Trophoblast cell (in vitro differentiated cells and primary cell): ENCODE measurements around the gene PRAMEF17. TPM values are rescaled to one million over a fixed set of nuclear protein-coding genes. Genes with fewer than 3 reads are reported as not detected.
"Not testable (repeated sequence)": the region's sequence is repeated elsewhere in the genome, so short reads cannot be mapped to it uniquely, and the experiment has no call there.

Experiments used
- DNase-seq, 2 donors: peaks; one replicate each; pipeline ENCODE4 v3.0.0-alpha.2; 2016
- H2AFZ ChIP-seq: 2 replicates; pipeline ENCODE4 v1.6.1; 2013; ENCODE audit warnings: low read length, moderate library complexity, mild to moderate bottlenecking; ENCODE audit not compliant: insufficient read depth, poor library complexity
- H2AK5ac ChIP-seq: 2 replicates; pipeline ENCODE4 v1.6.1; 2013; ENCODE audit warnings: mild to moderate bottlenecking, low read length
- H2BK120ac ChIP-seq: 2 replicates; pipeline ENCODE4 v1.6.1; 2013; ENCODE audit warnings: low read length, mild to moderate bottlenecking, moderate library complexity; ENCODE audit not compliant: insufficient read depth, poor library complexity
- H2BK12ac ChIP-seq: 2 replicates; pipeline ENCODE4 v1.6.1; 2013; ENCODE audit warnings: mild to moderate bottlenecking, low read length, moderate library complexity
- H2BK5ac ChIP-seq: 2 replicates; pipeline ENCODE4 v1.6.1; 2013; ENCODE audit warnings: low read length, low read depth, moderate library complexity, mild to moderate bottlenecking; ENCODE audit not compliant: poor library complexity
- H3K14ac ChIP-seq: 2 replicates; pipeline ENCODE4 v1.6.1; 2013; ENCODE audit warnings: mild to moderate bottlenecking, low read length
- H3K18ac ChIP-seq: 2 replicates; pipeline ENCODE4 v1.6.1; 2013; ENCODE audit warnings: mild to moderate bottlenecking, low read length
- H3K23ac ChIP-seq: 2 replicates; pipeline ENCODE4 v1.6.1; 2013; ENCODE audit warnings: low read length
- H3K27ac ChIP-seq: 2 replicates; pipeline ENCODE4 v1.5.1; 2013; ENCODE audit warnings: low read depth, mild to moderate bottlenecking, inconsistent platforms, low read length, moderate library complexity
- H3K27me3 ChIP-seq: 2 replicates; pipeline ENCODE4 v1.6.1; 2013; ENCODE audit warnings: inconsistent platforms, mild to moderate bottlenecking, low read length, moderate library complexity; ENCODE audit not compliant: insufficient read depth
- H3K36me3 ChIP-seq, 2 experiments: 1 replicate in 1 of 2; 2 replicates in 1 of 2; pipeline ENCODE4 v1.6.1; 2013; ENCODE audit warnings: low read length in 2 of 2, mild to moderate bottlenecking in 2 of 2, moderate library complexity in 1 of 2; ENCODE audit not compliant: insufficient read depth in 2 of 2, control insufficient read depth in 1 of 2
- H3K4ac ChIP-seq: 2 replicates; pipeline ENCODE4 v1.6.1; 2013; ENCODE audit warnings: low read depth, mild to moderate bottlenecking, low read length, moderate library complexity
- H3K4me1 ChIP-seq, 2 experiments: 1 replicate in 1 of 2; 2 replicates in 1 of 2; pipeline ENCODE4 v1.6.1; 2013; ENCODE audit warnings: low read length in 2 of 2, mild to moderate bottlenecking in 2 of 2, moderate library complexity in 1 of 2; ENCODE audit not compliant: insufficient read depth in 2 of 2, control insufficient read depth in 1 of 2
- H3K4me2 ChIP-seq: 2 replicates; pipeline ENCODE4 v1.6.1; 2013; ENCODE audit warnings: inconsistent platforms, mild to moderate bottlenecking, low read length, moderate library complexity
- H3K4me3 ChIP-seq: 2 replicates; pipeline ENCODE4 v1.5.1; 2013; ENCODE audit warnings: mild to moderate bottlenecking, low read depth, low read length, inconsistent platforms
- H3K79me1 ChIP-seq: one replicate; pipeline ENCODE4 v1.6.1; 2013; ENCODE audit warnings: low read length
- H3K79me2 ChIP-seq: 2 replicates; pipeline ENCODE4 v1.6.1; 2013; ENCODE audit warnings: low read length, mild to moderate bottlenecking; ENCODE audit not compliant: control insufficient read depth, insufficient read depth, poor library complexity
- H3K9ac ChIP-seq: 2 replicates; pipeline ENCODE4 v1.6.1; 2013; ENCODE audit warnings: mild to moderate bottlenecking, low read length
- H3K9me3 ChIP-seq: 2 replicates; pipeline ENCODE4 v1.6.1; 2013; ENCODE audit warnings: low read depth, mild to moderate bottlenecking, control low read depth, inconsistent platforms, low read length; ENCODE audit not compliant: insufficient read depth
- H4K12ac ChIP-seq: 2 replicates; pipeline ENCODE4 v1.6.1; 2013; ENCODE audit warnings: low read depth, mild to moderate bottlenecking, low read length, moderate library complexity
- H4K8ac ChIP-seq: 2 replicates; pipeline ENCODE4 v1.6.1; 2013; ENCODE audit warnings: low read depth, mild to moderate bottlenecking, low read length, moderate library complexity
- H4K91ac ChIP-seq: one replicate; pipeline ENCODE4 v1.6.1; 2013; ENCODE audit warnings: low read depth, mild to moderate bottlenecking, low read length, moderate library complexity
- WGBS: extraction: QIAGEN DNeasy Blood & Tissue Kit; methylation state at CpG from one replicate; pipeline ENCODE4 v1.1.7; 2013; ENCODE audit warnings: missing lambda C conversion rate; ENCODE audit not compliant: insufficient read length, insufficient coverage; ENCODE audit errors: extremely low coverage; 5-methylcytosine and 5-hydroxymethylcytosine counted together
- polyA plus RNA-seq: library from polyadenylated mRNA; stranded (reverse); fragments of 200-250 nt; gene quantifications from 2 replicates; pipeline ENCODE4 v1.2.3, GENCODE V29; 2013

Gene PRAMEF17, protein sequence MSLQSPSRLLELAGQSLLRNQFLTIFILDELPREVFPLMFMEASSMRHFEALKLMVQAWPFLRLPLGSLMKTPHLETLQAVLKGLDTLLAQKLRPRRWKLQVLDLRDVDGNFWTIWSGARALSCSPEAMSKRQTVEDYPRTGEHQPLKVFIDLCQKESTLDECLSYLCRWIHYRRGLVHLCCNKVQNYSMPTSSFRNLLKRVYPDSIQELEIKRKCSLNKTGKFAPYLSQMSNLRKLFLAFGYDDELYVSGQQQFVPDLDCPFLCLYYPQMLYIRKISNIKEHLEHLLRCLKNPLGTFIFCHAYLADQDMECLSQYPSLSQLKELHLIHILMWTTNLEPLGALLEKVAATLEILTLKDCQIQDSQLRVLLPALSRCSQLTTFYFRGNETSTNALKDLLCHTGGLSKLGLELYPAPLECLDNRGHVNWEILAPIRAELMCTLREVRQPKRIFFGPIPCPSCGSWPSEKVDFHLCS
- polyA plus RNA-seq: not detected in 2 replicates

GRCh38 chr1:13389332-13389731 lies at the start of gene PRAMEF17:
Gene PRAMEF17 (plus strand): TSS chr1:13389632. CDS start chr1:13389658, 26 bp downstream.
- DNase-seq, H2BK5ac ChIP-seq, H3K36me3 ChIP-seq, H3K79me2 ChIP-seq, H4K8ac ChIP-seq, H3K79me1 ChIP-seq, H2BK12ac ChIP-seq, H3K4me1 ChIP-seq, H2AK5ac ChIP-seq, H3K4me2 ChIP-seq, H4K91ac ChIP-seq, H3K9ac ChIP-seq, H2AFZ ChIP-seq, H2BK120ac ChIP-seq, H3K27ac ChIP-seq, H4K12ac ChIP-seq, H3K14ac ChIP-seq, H3K4ac ChIP-seq, H3K27me3 ChIP-seq, H3K4me3 ChIP-seq, H3K18ac ChIP-seq, H3K23ac ChIP-seq: not testable (repeated sequence)
- peaks cover 27% of the 10 kb centered on the region for H3K9me3 ChIP-seq

GRCh38 chr1:13342496-13342895 lies 46.9 kb upstream of the PRAMEF17 start:
- H2AK5ac ChIP-seq, H3K4me2 ChIP-seq, H3K27me3 ChIP-seq, H3K4me1 ChIP-seq, DNase-seq, H4K91ac ChIP-seq, H3K9ac ChIP-seq, H3K4me3 ChIP-seq, H2BK120ac ChIP-seq, H3K27ac ChIP-seq, H2BK5ac ChIP-seq, H3K23ac ChIP-seq, H3K79me1 ChIP-seq, H4K12ac ChIP-seq, H3K9me3 ChIP-seq, H3K14ac ChIP-seq, H3K79me2 ChIP-seq, H3K18ac ChIP-seq, H4K8ac ChIP-seq, H3K4ac ChIP-seq, H2AFZ ChIP-seq, H2BK12ac ChIP-seq, H3K36me3 ChIP-seq: not testable (repeated sequence)
- WGBS: no CpG with 5 or more reads among the region's 8 CpGs

- H4K12ac ChIP-seq, H2BK5ac ChIP-seq, H4K91ac ChIP-seq, H2BK12ac ChIP-seq, H3K79me1 ChIP-seq, H3K27ac ChIP-seq, DNase-seq, H2AFZ ChIP-seq, H3K4me2 ChIP-seq, H3K9ac ChIP-seq, H4K8ac ChIP-seq, H3K4ac ChIP-seq, H3K4me3 ChIP-seq, H3K23ac ChIP-seq, H2BK120ac ChIP-seq, H3K18ac ChIP-seq, H3K27me3 ChIP-seq, H3K9me3 ChIP-seq, H3K14ac ChIP-seq, H3K36me3 ChIP-seq, H3K79me2 ChIP-seq, H3K4me1 ChIP-seq, H2AK5ac ChIP-seq: not testable (repeated sequence)
- no CpG with 5 or more reads among the region's 7 CpGs for WGBS
Observed at GRCh38 chr1:13347034-13347433, 42.4 kb upstream of the PRAMEF17 start, which contains the start of gene PRAMEF14. Gene PRAMEF14 (minus strand): TSS chr1:13347134. CDS start chr1:13345314, 1,820 bp downstream.

- H3K18ac ChIP-seq, H3K4me2 ChIP-seq, H3K4me1 ChIP-seq, H4K91ac ChIP-seq, H4K12ac ChIP-seq, H3K23ac ChIP-seq, H3K79me2 ChIP-seq, H3K27me3 ChIP-seq, H3K27ac ChIP-seq, H3K4ac ChIP-seq, H2BK5ac ChIP-seq, H2BK120ac ChIP-seq, H4K8ac ChIP-seq, DNase-seq, H3K9ac ChIP-seq, H3K4me3 ChIP-seq, H3K79me1 ChIP-seq, H3K14ac ChIP-seq, H2AK5ac ChIP-seq, H2BK12ac ChIP-seq, H3K9me3 ChIP-seq, H2AFZ ChIP-seq, H3K36me3 ChIP-seq: not testable (repeated sequence)
- no CpG with 5 or more reads among the region's 8 CpGs for WGBS
Observed at GRCh38 chr1:13353476-13353875, 36.0 kb upstream of the PRAMEF17 start.
